Astrocyte of the cerebellum (primary cell): ENCODE results near the gene NFE2L3.

ENCODE experiments used
- DNase-seq: peaks from one replicate; pipeline ENCODE4 v3.0.0-alpha.2; 2011; ENCODE audit warnings: low read depth
- H3K4me3 ChIP-seq: 2 replicates; pipeline ENCODE4 v1.5.1; 2011; ENCODE audit warnings: mild to moderate bottlenecking, low read depth, low read length, moderate library complexity
- in situ Hi-C: cut with HindIII; loops from 2 replicates; pipeline ENCODE4 v1.10.0; 2017; ENCODE audit warnings: low sequenced_read_pairs
- TF ChIP-seq, protein P1 (sequence below): IDR thresholded peaks from 2 replicates; pipeline ENCODE4 v1.5.1; 2012; ENCODE audit warnings: low read length, low read depth, moderate library complexity, mild to moderate bottlenecking; ENCODE audit errors: missing control alignments

The NFE2L3 gene

DNA sequence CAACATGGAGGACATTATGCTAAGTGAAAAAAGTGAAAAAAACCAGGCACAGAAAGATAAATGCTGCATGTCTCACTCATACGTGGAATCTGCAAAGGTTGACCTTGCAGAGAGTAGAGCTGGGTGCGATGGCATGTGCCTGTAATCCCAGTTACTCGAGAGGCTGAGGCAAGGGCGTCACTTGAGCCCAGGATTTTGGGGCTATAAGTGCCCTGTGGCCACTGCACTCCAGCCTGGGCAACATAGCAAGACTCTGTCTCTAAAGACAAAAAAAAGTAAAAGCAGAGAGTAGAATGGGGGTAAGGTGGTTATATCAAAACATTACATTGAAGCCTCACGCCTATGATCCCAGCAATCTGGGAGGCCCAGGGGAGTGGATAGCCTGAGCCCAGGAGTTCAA is 72.4 kb downstream of the NFE2L3 start:
- no peak for DNase-seq
- in situ Hi-C loops = no loop called here
- H3K4me3 ChIP-seq = no peak overlapping the region
- TF ChIP-seq, protein P1, sequence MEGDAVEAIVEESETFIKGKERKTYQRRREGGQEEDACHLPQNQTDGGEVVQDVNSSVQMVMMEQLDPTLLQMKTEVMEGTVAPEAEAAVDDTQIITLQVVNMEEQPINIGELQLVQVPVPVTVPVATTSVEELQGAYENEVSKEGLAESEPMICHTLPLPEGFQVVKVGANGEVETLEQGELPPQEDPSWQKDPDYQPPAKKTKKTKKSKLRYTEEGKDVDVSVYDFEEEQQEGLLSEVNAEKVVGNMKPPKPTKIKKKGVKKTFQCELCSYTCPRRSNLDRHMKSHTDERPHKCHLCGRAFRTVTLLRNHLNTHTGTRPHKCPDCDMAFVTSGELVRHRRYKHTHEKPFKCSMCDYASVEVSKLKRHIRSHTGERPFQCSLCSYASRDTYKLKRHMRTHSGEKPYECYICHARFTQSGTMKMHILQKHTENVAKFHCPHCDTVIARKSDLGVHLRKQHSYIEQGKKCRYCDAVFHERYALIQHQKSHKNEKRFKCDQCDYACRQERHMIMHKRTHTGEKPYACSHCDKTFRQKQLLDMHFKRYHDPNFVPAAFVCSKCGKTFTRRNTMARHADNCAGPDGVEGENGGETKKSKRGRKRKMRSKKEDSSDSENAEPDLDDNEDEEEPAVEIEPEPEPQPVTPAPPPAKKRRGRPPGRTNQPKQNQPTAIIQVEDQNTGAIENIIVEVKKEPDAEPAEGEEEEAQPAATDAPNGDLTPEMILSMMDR = no peak

DNA sequence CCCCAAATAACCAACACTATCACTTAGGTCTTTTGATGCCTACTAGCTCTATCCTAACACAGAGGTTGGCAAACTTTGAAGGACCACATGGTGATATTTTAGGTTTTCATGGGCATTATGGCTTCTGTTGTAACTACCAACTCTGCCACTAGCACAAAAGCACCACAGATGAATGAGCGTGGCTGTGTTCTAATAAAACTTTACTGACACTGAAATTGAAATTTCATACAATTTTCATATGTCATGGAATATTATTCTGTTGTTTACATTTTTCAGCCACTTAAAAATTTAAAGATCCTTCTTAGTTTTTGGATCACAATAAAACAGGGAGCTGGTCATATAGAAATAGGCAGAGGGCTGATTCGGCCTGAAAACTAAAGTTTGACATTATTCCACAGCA is 76.0 kb downstream of the NFE2L3 start:
- TF ChIP-seq, protein P1 = no peak
- H3K4me3 ChIP-seq = no peak overlapping the region
- in situ Hi-C loops = no loop called here
- DNase-seq = no peak

DNA sequence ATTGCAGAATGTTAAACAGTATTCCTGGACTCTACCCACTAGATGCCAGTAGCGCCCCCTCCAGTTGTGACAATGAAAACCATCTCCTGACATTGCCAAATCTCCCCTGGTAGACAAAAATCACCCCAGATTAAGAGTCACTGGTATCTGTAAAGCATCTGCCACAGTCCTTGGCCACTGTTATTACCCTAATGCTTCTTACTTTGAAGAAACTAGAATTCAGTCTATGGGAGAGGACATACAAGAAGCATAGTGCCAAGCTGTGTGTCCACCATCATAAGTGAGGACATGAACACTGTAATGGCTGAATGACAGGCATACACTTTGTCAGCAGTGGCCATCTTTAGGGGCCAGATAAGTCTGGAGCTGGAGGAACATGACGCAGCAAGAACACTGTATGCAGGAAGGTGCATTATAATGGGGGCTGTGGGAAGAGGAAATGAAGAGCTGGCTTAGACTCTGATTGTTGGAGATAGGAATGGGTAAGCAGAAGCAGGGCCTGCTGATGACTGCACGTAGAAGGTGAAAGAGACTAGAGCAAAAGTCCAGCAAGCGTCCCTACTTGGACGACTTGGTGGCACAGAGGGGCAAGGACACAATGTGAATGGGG is 82.0 kb downstream of the NFE2L3 start:
- no peak for DNase-seq
- in situ Hi-C loops = no loop called here
- H3K4me3 ChIP-seq = no peak overlapping the region
- TF ChIP-seq, protein P1 = no peak
